ENCODE results near the gene PDHB. TPM values are rescaled to one million over a fixed set of nuclear protein-coding genes. Genes with fewer than 3 reads are reported as not detected.

The PDHB gene
- total and polyA plus RNA-seq, 2 donors (not counting 1 experiment from before 2014, with no cell fraction given) = 69.9 to 201 TPM

DNA sequence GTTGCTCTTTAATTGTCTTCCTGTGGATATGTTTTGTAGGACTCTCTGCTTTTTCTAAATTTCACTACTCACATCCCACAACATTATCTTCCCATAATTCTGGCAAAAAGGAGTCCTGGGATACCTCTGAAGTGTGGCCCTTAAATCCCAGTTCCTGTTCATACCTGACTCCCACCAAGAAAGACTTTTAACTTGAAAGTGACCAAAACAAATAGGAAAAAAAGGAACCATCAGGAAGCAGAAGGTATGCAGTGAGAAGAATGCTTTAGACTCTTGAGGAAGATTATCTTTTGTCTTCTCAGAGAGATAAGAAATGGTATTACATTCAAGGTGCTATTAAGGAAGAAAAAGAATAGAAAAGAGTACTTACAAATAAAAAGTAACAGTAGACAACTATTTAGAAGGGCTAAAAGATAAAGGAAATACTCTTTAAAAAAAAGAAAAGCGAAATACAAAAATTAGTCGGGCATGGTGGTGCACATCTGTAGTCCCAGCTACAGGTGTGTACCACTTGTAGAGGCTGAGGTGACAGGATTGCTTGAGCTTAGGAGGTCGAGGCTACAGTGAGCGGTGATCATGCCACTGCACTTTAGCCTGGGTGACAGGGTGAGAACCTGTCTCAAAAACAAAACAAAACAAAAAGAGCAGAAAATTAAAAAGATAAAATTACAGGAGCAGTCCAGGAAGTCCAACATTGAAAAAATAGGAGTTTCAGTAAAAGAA, 54.1 kb downstream of the PDHB start:
- no peaks in the 10 kb centered on the region for H3K9me3 ChIP-seq (ENCODE audit: control insufficient read depth, insufficient read depth, low read depth, low read length)
- H3K9ac ChIP-seq (ENCODE audit: insufficient read depth, low read length) = no peak overlapping the region
- no peaks in the 10 kb centered on the region for H3K27me3 ChIP-seq (ENCODE audit: control insufficient read depth, insufficient read depth, low read length)
- peaks cover 9% of the 10 kb centered on the region for H3K4me1 ChIP-seq (ENCODE audit: control insufficient read depth, extremely low read depth, insufficient read depth, low read length)
- H3K4me2 ChIP-seq (ENCODE audit: extremely low read depth, insufficient read depth, low read length) = no peak overlapping the region
- no peak for DNase-seq (ENCODE audit: low read depth in 2 of 2)
- no peak overlapping the region for H3K27ac ChIP-seq (ENCODE audit: insufficient read depth, low read length)
- no peak overlapping the region for H3K4me3 ChIP-seq (replicated peaks in 1 of 4; ENCODE audit: control extremely low read depth in 1 of 4, insufficient read depth in 1 of 4, low read depth in 3 of 4, low read length in 4 of 4)
- no peak overlapping the region for H2AFZ ChIP-seq (ENCODE audit: low read length)
- TF ChIP-seq, protein P1, sequence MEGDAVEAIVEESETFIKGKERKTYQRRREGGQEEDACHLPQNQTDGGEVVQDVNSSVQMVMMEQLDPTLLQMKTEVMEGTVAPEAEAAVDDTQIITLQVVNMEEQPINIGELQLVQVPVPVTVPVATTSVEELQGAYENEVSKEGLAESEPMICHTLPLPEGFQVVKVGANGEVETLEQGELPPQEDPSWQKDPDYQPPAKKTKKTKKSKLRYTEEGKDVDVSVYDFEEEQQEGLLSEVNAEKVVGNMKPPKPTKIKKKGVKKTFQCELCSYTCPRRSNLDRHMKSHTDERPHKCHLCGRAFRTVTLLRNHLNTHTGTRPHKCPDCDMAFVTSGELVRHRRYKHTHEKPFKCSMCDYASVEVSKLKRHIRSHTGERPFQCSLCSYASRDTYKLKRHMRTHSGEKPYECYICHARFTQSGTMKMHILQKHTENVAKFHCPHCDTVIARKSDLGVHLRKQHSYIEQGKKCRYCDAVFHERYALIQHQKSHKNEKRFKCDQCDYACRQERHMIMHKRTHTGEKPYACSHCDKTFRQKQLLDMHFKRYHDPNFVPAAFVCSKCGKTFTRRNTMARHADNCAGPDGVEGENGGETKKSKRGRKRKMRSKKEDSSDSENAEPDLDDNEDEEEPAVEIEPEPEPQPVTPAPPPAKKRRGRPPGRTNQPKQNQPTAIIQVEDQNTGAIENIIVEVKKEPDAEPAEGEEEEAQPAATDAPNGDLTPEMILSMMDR (conservative IDR thresholded peaks at IDR 0.05 in 1 of 2, IDR thresholded peaks at IDR 0.05 in 1 of 2; ENCODE audit: low read depth in 1 of 2, low read length in 2 of 2) = no peak
- no peak for TF ChIP-seq EZH2 (IDR thresholded peaks at IDR 0.05; ENCODE audit: low read length, missing control alignments)
- no peaks in the 10 kb centered on the region for H3K36me3 ChIP-seq (ENCODE audit: control insufficient read depth, insufficient read depth, low read length)
- H4K20me1 ChIP-seq (ENCODE audit: control insufficient read depth, extremely low read depth, insufficient read depth, low read length) = no peaks in the 10 kb centered on the region
- no peaks in the 10 kb centered on the region for H3K79me2 ChIP-seq (ENCODE audit: control insufficient read depth, insufficient read depth, low read length)

DNA sequence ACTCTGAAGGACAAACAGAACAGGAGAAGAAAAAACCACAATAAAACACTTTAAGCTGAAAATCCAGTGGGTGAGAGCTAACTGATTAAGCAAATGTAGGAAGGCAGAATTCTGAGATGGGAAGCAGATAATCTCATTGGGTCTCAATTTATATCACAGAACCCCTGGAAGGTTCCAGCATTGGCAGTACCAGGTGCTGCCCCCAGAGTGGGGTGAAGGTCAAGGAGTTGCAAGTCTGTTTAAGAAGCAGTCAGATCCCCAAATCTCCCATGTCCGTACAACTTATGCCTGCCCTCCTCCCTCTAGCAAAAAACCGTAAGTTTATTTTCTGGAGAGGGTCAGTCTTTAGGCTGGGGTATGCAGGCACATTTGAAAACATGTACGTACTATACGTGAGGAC, 55.9 kb downstream of the PDHB start:
- Histone ChIP-seq H3K27ac (ENCODE audit: insufficient read depth, low read length) (no peak overlapping the region), H3K4me1 (ENCODE audit: control insufficient read depth, extremely low read depth, insufficient read depth, low read length) (no peaks in the 10 kb centered on the region), H3K9ac (ENCODE audit: insufficient read depth, low read length) (no peak overlapping the region)

More for the DNA sequence above, 55.9 kb downstream of the PDHB start:
- no peaks in the 10 kb centered on the region for H3K9me3 ChIP-seq (ENCODE audit: control insufficient read depth, insufficient read depth, low read depth, low read length)
- H3K27me3 ChIP-seq (ENCODE audit: control insufficient read depth, insufficient read depth, low read length) = no peaks in the 10 kb centered on the region
- no peak overlapping the region for H3K4me3 ChIP-seq (replicated peaks in 1 of 4; ENCODE audit: control extremely low read depth in 1 of 4, insufficient read depth in 1 of 4, low read depth in 3 of 4, low read length in 4 of 4)
- no peaks in the 10 kb centered on the region for H3K79me2 ChIP-seq (ENCODE audit: control insufficient read depth, insufficient read depth, low read length)
- H3K36me3 ChIP-seq (ENCODE audit: control insufficient read depth, insufficient read depth, low read length) = no peaks in the 10 kb centered on the region
- H3K4me2 ChIP-seq (ENCODE audit: extremely low read depth, insufficient read depth, low read length) = no peak overlapping the region
- H2AFZ ChIP-seq (ENCODE audit: low read length) = no peak overlapping the region
- no peaks in the 10 kb centered on the region for H4K20me1 ChIP-seq (ENCODE audit: control insufficient read depth, extremely low read depth, insufficient read depth, low read length)
- TF ChIP-seq EZH2 (IDR thresholded peaks at IDR 0.05; ENCODE audit: low read length, missing control alignments) = no peak
- TF ChIP-seq, protein P1 (conservative IDR thresholded peaks at IDR 0.05 in 1 of 2, IDR thresholded peaks at IDR 0.05 in 1 of 2; ENCODE audit: low read depth in 1 of 2, low read length in 2 of 2) = no peak
- DNase-seq (ENCODE audit: low read depth in 2 of 2) = no peak

Other genes starting within 250 kb of the PDHB start
- not detected in 2 replicates for gene DNASE1L3, start 222.9 kb downstream of the PDHB start, total RNA-seq
- not detected in 2 replicates for gene DNASE1L3, start 222.9 kb downstream of the PDHB start, polyA plus RNA-seq
- gene ABHD6, start 196.0 kb downstream of the PDHB start, total RNA-seq = 10.0 and 13.5 TPM in 2 replicates
- gene ABHD6, start 196.0 kb downstream of the PDHB start, polyA plus RNA-seq = 7.3 and 10.4 TPM in 2 replicates
- 10.6 and 11.0 TPM in 2 replicates for gene RPP14, start 127.6 kb downstream of the PDHB start, total RNA-seq
- gene RPP14, start 127.6 kb downstream of the PDHB start, polyA plus RNA-seq = 16.9 and 17.1 TPM in 2 replicates
- 8.9 and 9.5 TPM in 2 replicates for gene HTD2, start 127.3 kb downstream of the PDHB start, total RNA-seq
- gene HTD2, start 127.3 kb downstream of the PDHB start, polyA plus RNA-seq = 8.6 and 10.3 TPM in 2 replicates
- gene PXK, start 100.9 kb downstream of the PDHB start, total RNA-seq = 56.8 and 65.2 TPM in 2 replicates
- 49.6 and 54.6 TPM in 2 replicates for gene PXK, start 100.9 kb downstream of the PDHB start, polyA plus RNA-seq
- 9.5 and 10.2 TPM in 2 replicates for gene KCTD6, start 58.3 kb upstream of the PDHB start, total RNA-seq
- gene KCTD6, start 58.3 kb upstream of the PDHB start, polyA plus RNA-seq = 13.6 and 14.8 TPM in 2 replicates
- 17.7 and 20.5 TPM in 2 replicates for gene ACOX2, start 103.4 kb upstream of the PDHB start, total RNA-seq
- gene ACOX2, start 103.4 kb upstream of the PDHB start, polyA plus RNA-seq = 14.6 and 19.0 TPM in 2 replicates
- under 0.01 TPM in 2 replicates for gene FAM107A, start 143.6 kb upstream of the PDHB start, total RNA-seq
- 0.02 and 0.16 TPM in 2 replicates for gene FAM107A, start 143.6 kb upstream of the PDHB start, polyA plus RNA-seq
- gene FAM3D, start 232.9 kb upstream of the PDHB start, total RNA-seq = not detected in 2 replicates
- gene FAM3D, start 232.9 kb upstream of the PDHB start, polyA plus RNA-seq = not detected in 2 replicates